ENCODE data around the gene PDE2A. TPM values are rescaled to one million over a fixed set of nuclear protein-coding genes. Genes with fewer than 3 reads are reported as not detected.
"Not testable (repeated sequence)": the region's sequence is repeated elsewhere in the genome, so short reads cannot be mapped to it uniquely, and the experiment has no call there.

PDE2A gene
- total RNA-seq, 1 experiment from 2014 or later, result 1.2 TPM

GRCh38 chr11:72578566-72578965 lies 95.7 kb downstream of the PDE2A start:
- no peak for DNase-seq (ENCODE audit: low read depth)

GRCh38 chr11:72578051-72578450 lies 96.2 kb downstream of the PDE2A start:
- no peak for DNase-seq (ENCODE audit: low read depth)

GRCh38 chr11:72577271-72577721 lies 96.9 kb downstream of the PDE2A start:
- no peak for DNase-seq (ENCODE audit: low read depth)

GRCh38 chr11:72576661-72577060 lies 97.6 kb downstream of the PDE2A start:
- no peak for DNase-seq (ENCODE audit: low read depth)

- no peak for DNase-seq (ENCODE audit: low read depth)
These were observed 98.0 kb downstream of the PDE2A start for GRCh38 chr11:72576243-72576595.

GRCh38 chr11:72575533-72576242 lies 98.5 kb downstream of the PDE2A start:
- no peak for DNase-seq (ENCODE audit: low read depth)

GRCh38 chr11:72574548-72575460 lies 99.4 kb downstream of the PDE2A start:
- no peak for DNase-seq (ENCODE audit: low read depth)

GRCh38 chr11:72573855-72574445 lies 100.3 kb downstream of the PDE2A start:
- DNase-seq (ENCODE audit: low read depth), result no peak

- DNase-seq (ENCODE audit: low read depth), result peak; percentile 15
These were observed 101.0 kb downstream of the PDE2A start for GRCh38 chr11:72573072-72573854.

GRCh38 chr11:72572540-72572939 lies 101.7 kb downstream of the PDE2A start:
- not testable (repeated sequence) for DNase-seq (ENCODE audit: low read depth)

GRCh38 chr11:72570893-72571661 lies 103.1 kb downstream of the PDE2A start:
- no peak for DNase-seq (ENCODE audit: low read depth)

- peak; percentile 54 for DNase-seq (ENCODE audit: low read depth)
These were observed 104.0 kb downstream of the PDE2A start for GRCh38 chr11:72569966-72570892.

- peak; percentile 9 for DNase-seq (ENCODE audit: low read depth)
These were observed 105.4 kb downstream of the PDE2A start for GRCh38 chr11:72568861-72569260.

- no peak for DNase-seq (ENCODE audit: low read depth)
These were observed 111.8 kb downstream of the PDE2A start for GRCh38 chr11:72562431-72562830.

GRCh38 chr11:72561856-72562255 lies 112.4 kb downstream of the PDE2A start:
- no peak for DNase-seq (ENCODE audit: low read depth)

GRCh38 chr11:72560864-72561263 lies 113.4 kb downstream of the PDE2A start:
- DNase-seq (ENCODE audit: low read depth), result not testable (repeated sequence)

- DNase-seq (ENCODE audit: low read depth), result no peak
These were observed 117.8 kb downstream of the PDE2A start for GRCh38 chr11:72556433-72556832.

GRCh38 chr11:72555014-72555522 lies 119.2 kb downstream of the PDE2A start:
- DNase-seq (ENCODE audit: low read depth), result not testable (repeated sequence)

- no peak for DNase-seq (ENCODE audit: low read depth)
These were observed 120.5 kb downstream of the PDE2A start for GRCh38 chr11:72553706-72554105.

All from M059J (cell line).